CD4-positive, CD25-positive, alpha-beta regulatory T cell (primary cell): Measurements from ENCODE around the gene DDR2. TPM values are rescaled to one million over a fixed set of nuclear protein-coding genes. Genes with fewer than 3 reads are reported as not detected.
"Not testable (repeated sequence)": the region's sequence is repeated elsewhere in the genome, so short reads cannot be mapped to it uniquely, and the experiment has no call there.

Experiments used
- ATAC-seq, 2 donors: fragments of 150-1000 bp; cut with Tn5 transposase; one replicate each; pipeline ENCODE4 v1.10.0; 2021; ENCODE audit warnings: low read depth in 2 of 2, moderate number of reproducible peaks in 2 of 2, moderate library complexity in 1 of 2
- DNase-seq, 3 donors: peaks; one replicate each; pipeline versions ENCODE4 v3.0.0 to v3.0.0-alpha.2; 2012 to 2022; ENCODE audit warnings: mixed read lengths in 1 of 3
- H3K27ac ChIP-seq: one replicate; pipeline ENCODE4 v1.7.0; 2013; ENCODE audit warnings: mild to moderate bottlenecking, low read length; ENCODE audit not compliant: insufficient read depth, poor library complexity, severe bottlenecking
- H3K27me3 ChIP-seq: one replicate; pipeline ENCODE4 v1.7.0; 2013; ENCODE audit warnings: low read length; ENCODE audit not compliant: control insufficient read depth, insufficient read depth
- H3K36me3 ChIP-seq: one replicate; pipeline ENCODE4 v1.7.0; 2013; ENCODE audit warnings: mild to moderate bottlenecking, low read length, moderate library complexity; ENCODE audit not compliant: control insufficient read depth, insufficient read depth
- H3K4me1 ChIP-seq: 2 replicates; pipeline ENCODE4 v1.7.0; 2013; ENCODE audit warnings: mild to moderate bottlenecking, low read length; ENCODE audit not compliant: insufficient read depth, control insufficient read depth, poor library complexity, severe bottlenecking
- H3K4me3 ChIP-seq: one replicate; pipeline ENCODE4 v1.7.0; 2013; ENCODE audit warnings: low read depth, mild to moderate bottlenecking, low read length, moderate library complexity
- H3K9me3 ChIP-seq, 2 experiments: 1 replicate in 1 of 2; 2 replicates in 1 of 2; pipeline ENCODE4 v1.7.0; 2013; ENCODE audit warnings: low read length in 2 of 2, mild to moderate bottlenecking in 1 of 2, moderate library complexity in 1 of 2; ENCODE audit not compliant: control insufficient read depth in 2 of 2
- H3K27ac Mint-ChIP-seq, 3 donors: one replicate each; pipeline ENCODE4 v1.8.0; 2020 to 2022; ENCODE audit warnings: mild to moderate bottlenecking in 3 of 3, mixed read lengths in 3 of 3, moderate library complexity in 2 of 3
- H3K27me3 Mint-ChIP-seq: one replicate; pipeline ENCODE4 v1.8.0; 2022; ENCODE audit warnings: mild to moderate bottlenecking, mixed read lengths
- H3K36me3 Mint-ChIP-seq: one replicate; pipeline ENCODE4 v1.8.0; 2020; ENCODE audit warnings: mixed read lengths
- H3K4me1 Mint-ChIP-seq, 4 donors: one replicate each; pipeline ENCODE4 v1.8.0; 2020 to 2022; ENCODE audit warnings: mixed read lengths in 4 of 4, mild to moderate bottlenecking in 1 of 4
- H3K4me3 Mint-ChIP-seq, 4 donors: one replicate each; pipeline ENCODE4 v1.8.0; 2020 to 2022; ENCODE audit warnings: mild to moderate bottlenecking in 4 of 4, mixed read lengths in 4 of 4, moderate library complexity in 3 of 4
- H3K9me3 Mint-ChIP-seq, 7 donors: one replicate each; pipeline ENCODE4 v1.8.0; 2020 to 2022; ENCODE audit warnings: mixed read lengths in 7 of 7, mild to moderate bottlenecking in 3 of 7, moderate library complexity in 2 of 7
- polyA plus RNA-seq, 4 donors: library from polyadenylated mRNA; unstranded; fragments of 300-500 nt; fragmentation: Illumina TruSeq; gene quantifications; one replicate each; pipeline ENCODE4 v1.2.3, GENCODE V29; 2021
- total RNA-seq: library from RNA; stranded (reverse); gene quantifications from one replicate; pipeline ENCODE4 v1.2.3, GENCODE V29; 2022

Gene DDR2
- total and polyA plus RNA-seq, 5 donors from 2014 or later, result 0.32 TPM; not detected in 4

DNA sequence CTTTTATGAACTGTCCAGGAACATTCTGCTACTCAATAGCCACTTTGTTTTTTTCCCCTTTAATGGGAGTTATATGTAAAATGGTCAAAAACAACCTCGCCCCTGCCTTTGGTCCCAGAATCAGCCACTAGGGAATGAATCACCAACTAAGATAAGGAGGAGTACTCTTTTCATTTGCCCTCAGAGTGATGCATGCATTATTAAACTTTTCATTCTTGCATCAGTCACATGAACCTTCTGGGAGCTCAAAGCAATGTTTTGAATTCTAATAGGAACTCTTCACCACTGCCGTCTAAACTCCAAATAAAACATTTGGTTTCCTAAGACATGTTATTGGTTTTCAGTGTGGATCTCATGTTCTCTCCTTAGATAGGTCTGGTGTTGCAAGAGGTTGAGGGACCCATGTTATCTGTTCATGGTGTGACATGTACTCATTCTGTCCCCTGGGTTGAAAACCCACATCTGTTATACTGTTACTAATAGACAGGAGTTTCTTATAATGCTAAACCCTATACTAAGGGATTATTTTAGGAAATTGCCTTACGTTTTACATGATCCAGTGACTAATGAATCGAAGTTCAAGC lies 140.4 kb downstream of the DDR2 start:
- Histone ChIP-seq H3K27ac (no peak overlapping the region), H3K9me3 (no peaks in the 10 kb centered on the region), H3K27me3 (peaks cover 2% of the 10 kb centered on the region), H3K4me3 (no peak overlapping the region), H3K36me3 (no peaks in the 10 kb centered on the region), H3K4me1 (no peaks in the 10 kb centered on the region)
- H3K36me3 Mint-ChIP-seq, result no peaks in the 10 kb centered on the region
- no peak overlapping the region for H3K27ac Mint-ChIP-seq
- H3K4me3 Mint-ChIP-seq, result no peak overlapping the region
- H3K27me3 Mint-ChIP-seq, result peaks cover 9% of the 10 kb centered on the region
- H3K4me1 Mint-ChIP-seq, result no peaks in the 10 kb centered on the region
- no peak for DNase-seq
- peaks cover 0 to 1% (median 0%) of the 10 kb centered on the region in 7 donors for H3K9me3 Mint-ChIP-seq
- no peak for ATAC-seq

- ATAC-seq (no peak), DNase-seq (no peak)
- Mint-ChIP-seq H3K4me1 (no peaks in the 10 kb centered on the region), H3K36me3 (no peaks in the 10 kb centered on the region), H3K27ac (no peak overlapping the region), H3K4me3 (no peak overlapping the region), H3K9me3 (peaks cover 0 to 1% (median 0%) of the 10 kb centered on the region in 7 donors), H3K27me3 (peaks cover 10% of the 10 kb centered on the region)
- no peaks in the 10 kb centered on the region for H3K4me1 ChIP-seq
- H3K27me3 ChIP-seq, result peaks cover 4% of the 10 kb centered on the region
- no peak overlapping the region for H3K27ac ChIP-seq
- H3K9me3 ChIP-seq, result no peaks in the 10 kb centered on the region
- no peak overlapping the region for H3K4me3 ChIP-seq
- H3K36me3 ChIP-seq, result no peaks in the 10 kb centered on the region
These were observed 141.7 kb downstream of the DDR2 start for GRCh38 chr1:162774007-162774406.

DNA sequence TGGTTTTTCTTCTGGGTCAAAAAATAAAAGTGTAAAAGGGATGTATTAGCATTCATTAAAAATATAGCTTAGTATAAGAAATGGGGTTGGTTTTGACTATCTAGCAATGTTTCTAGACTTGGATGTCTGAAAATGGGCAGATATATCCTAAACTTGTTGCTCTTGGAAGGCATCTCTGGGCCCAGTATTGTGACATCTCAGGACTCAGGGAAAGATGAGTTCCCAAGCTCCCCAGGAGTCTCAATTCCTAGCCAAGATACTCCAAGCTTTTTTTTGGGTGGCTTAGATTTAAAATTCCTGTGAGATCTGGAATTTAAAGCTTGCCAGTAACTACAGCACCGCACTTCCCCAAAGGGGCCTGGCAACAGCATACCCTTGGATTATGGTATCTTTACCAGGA lies 146.8 kb downstream of the DDR2 start:
- Histone ChIP-seq H3K27ac (no peak overlapping the region), H3K27me3 (peaks cover 13% of the 10 kb centered on the region), H3K4me1 (no peaks in the 10 kb centered on the region), H3K36me3 (no peaks in the 10 kb centered on the region), H3K9me3 (no peaks in the 10 kb centered on the region), H3K4me3 (no peak overlapping the region)
- Mint-ChIP-seq H3K4me3 (no peak overlapping the region), H3K27me3 (peaks cover 35% of the 10 kb centered on the region), H3K27ac (no peak overlapping the region), H3K9me3 (peaks cover 0 to 2% (median 0%) of the 10 kb centered on the region in 7 donors), H3K4me1 (no peaks in the 10 kb centered on the region), H3K36me3 (no peaks in the 10 kb centered on the region)
- no peak for ATAC-seq
- DNase-seq, result no peak

- ATAC-seq, result no peak
- DNase-seq, result no peak
- no peaks in the 10 kb centered on the region for H3K4me1 Mint-ChIP-seq
- no peak overlapping the region for H3K4me3 Mint-ChIP-seq
- H3K27me3 ChIP-seq, result peaks cover 12% of the 10 kb centered on the region
- H3K36me3 ChIP-seq, result no peaks in the 10 kb centered on the region
- peaks cover 35% of the 10 kb centered on the region for H3K27me3 Mint-ChIP-seq
- H3K36me3 Mint-ChIP-seq, result no peaks in the 10 kb centered on the region
- H3K9me3 ChIP-seq, result no peaks in the 10 kb centered on the region
- H3K4me1 ChIP-seq, result no peaks in the 10 kb centered on the region
- no peak overlapping the region for H3K4me3 ChIP-seq
- no peak overlapping the region for H3K27ac ChIP-seq
- H3K27ac Mint-ChIP-seq, result no peak overlapping the region
- peaks cover 0 to 2% (median 0%) of the 10 kb centered on the region in 7 donors for H3K9me3 Mint-ChIP-seq
These were observed 150.4 kb downstream of the DDR2 start for GRCh38 chr1:162782671-162783070.

GRCh38 chr1:162784926-162785325 lies 152.7 kb downstream of the DDR2 start:
- not testable (repeated sequence) for H3K4me3 Mint-ChIP-seq, H3K27ac ChIP-seq, ATAC-seq, H3K4me1 ChIP-seq, H3K4me3 ChIP-seq, H3K9me3 ChIP-seq, H3K27ac Mint-ChIP-seq, H3K36me3 ChIP-seq, H3K27me3 ChIP-seq, H3K9me3 Mint-ChIP-seq, H3K4me1 Mint-ChIP-seq, H3K36me3 Mint-ChIP-seq, DNase-seq
- peaks cover 29% of the 10 kb centered on the region for H3K27me3 Mint-ChIP-seq

DNA sequence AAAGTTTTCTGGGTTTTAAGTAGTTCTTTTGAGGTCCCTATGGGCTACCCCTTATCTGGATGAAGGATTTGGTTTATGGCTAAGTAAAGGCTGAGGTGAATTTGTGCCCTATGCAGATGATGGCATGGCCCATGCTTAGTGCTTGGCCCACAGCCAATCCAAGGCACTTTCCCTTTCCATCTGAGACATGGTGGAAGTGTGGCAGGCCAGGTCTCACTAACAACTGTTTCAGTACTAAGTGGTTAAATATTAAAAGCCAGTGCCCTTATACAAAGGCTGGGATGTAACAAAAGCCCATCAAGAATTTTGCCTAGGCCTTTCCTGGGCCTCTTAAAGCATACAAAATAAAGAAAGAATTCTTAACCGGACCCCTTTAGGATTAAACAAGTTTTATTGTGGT lies 156.5 kb downstream of the DDR2 start:
- DNase-seq, H3K9me3 ChIP-seq, H3K4me3 ChIP-seq, ATAC-seq, H3K27ac ChIP-seq, H3K4me1 ChIP-seq, H3K9me3 Mint-ChIP-seq, H3K36me3 Mint-ChIP-seq, H3K36me3 ChIP-seq, H3K27me3 Mint-ChIP-seq, H3K27me3 ChIP-seq, H3K4me1 Mint-ChIP-seq: not testable (repeated sequence)
- Mint-ChIP-seq H3K4me3 (peak overlapping the region in 1 of 4 donors; percentile 47), H3K27ac (peak overlapping the region in 1 of 3 donors; percentile 73)

GRCh38 chr1:162790303-162790984 lies 158.2 kb downstream of the DDR2 start, which contains the start of gene HSD17B7:
HSD17B7 (plus strand) TSS chr1:162790702; CDS start chr1:162790801, 99 bp downstream.
- H3K36me3 Mint-ChIP-seq, H3K27me3 Mint-ChIP-seq, H3K9me3 Mint-ChIP-seq, H3K4me1 ChIP-seq, H3K27me3 ChIP-seq, H3K36me3 ChIP-seq, H3K9me3 ChIP-seq: not testable (repeated sequence)
- Mint-ChIP-seq H3K4me1 (peaks cover 0 to 18% (median 5%) of the 10 kb centered on the region in 4 donors), H3K4me3 (peak within 1 kb of the TSS; percentile 90 to 98 (median 95)), H3K27ac (peak within 1 kb of the TSS; percentile 91 to 98 (median 92))
- Histone ChIP-seq H3K4me3 (peak within 1 kb of the TSS; percentile 83), H3K27ac (peak within 1 kb of the TSS; percentile 81)
- ATAC-seq, result peak; percentile 98
- peak; percentile 79 to 80 (median 79) for DNase-seq

DNA sequence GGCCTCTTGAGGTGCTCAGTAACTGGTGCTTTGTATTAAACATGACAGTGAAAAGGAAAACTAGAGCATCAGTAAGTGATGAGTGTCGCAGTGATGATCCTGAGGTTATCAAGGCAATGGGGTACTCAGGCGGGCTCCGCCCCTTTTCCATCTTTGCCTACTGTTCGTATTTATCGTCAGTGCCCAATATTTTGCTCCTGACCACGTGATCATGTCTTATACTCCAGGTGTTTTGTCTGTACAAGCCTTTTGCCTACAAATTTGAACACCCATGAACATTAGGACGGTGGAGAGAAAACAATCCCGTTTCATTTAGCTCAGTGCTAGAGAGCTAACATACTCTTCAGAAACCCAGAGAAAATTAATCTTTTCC lies 158.7 kb downstream of the DDR2 start:
- H3K27me3 Mint-ChIP-seq, result not testable (repeated sequence)

More for the DNA sequence above, 158.7 kb downstream of the DDR2 start:
- not testable (repeated sequence) for H3K36me3 Mint-ChIP-seq, H3K9me3 ChIP-seq, H3K27me3 ChIP-seq, ATAC-seq, H3K9me3 Mint-ChIP-seq, H3K4me1 ChIP-seq, H3K36me3 ChIP-seq
- peak overlapping the region; percentile 90 to 98 (median 95) for H3K4me3 Mint-ChIP-seq
- Histone ChIP-seq H3K27ac (peak overlapping the region; percentile 81), H3K4me3 (peak overlapping the region; percentile 83)
- peak overlapping the region; percentile 91 to 98 (median 92) for H3K27ac Mint-ChIP-seq
- peak in 2 of 3 donors; percentile 9 to 15 for DNase-seq
- peaks cover 0 to 22% (median 6%) of the 10 kb centered on the region in 4 donors for H3K4me1 Mint-ChIP-seq
